Type B pancreatic cell (in vitro differentiated cells): ENCODE data around the gene GOLGB1. TPM values are rescaled to one million over a fixed set of nuclear protein-coding genes. Genes with fewer than 3 reads are reported as not detected.

Source experiments
- DNase-seq: peaks from one replicate; pipeline ENCODE4 v3.0.0; 2021; ENCODE audit warnings: mixed read lengths; ENCODE audit not compliant: unreplicated experiment; ENCODE audit errors: extremely low spot score
- H3K27ac Mint-ChIP-seq: 2 replicates; pipeline ENCODE4 v1.8.0; 2021; ENCODE audit warnings: mild to moderate bottlenecking, mixed read lengths
- H3K27me3 Mint-ChIP-seq: 2 replicates; pipeline ENCODE4 v1.8.0; 2021; ENCODE audit warnings: mixed read lengths
- H3K36me3 Mint-ChIP-seq: 2 replicates; pipeline ENCODE4 v1.8.0; 2021; ENCODE audit warnings: mixed read lengths
- H3K4me1 Mint-ChIP-seq: one replicate; pipeline ENCODE4 v1.8.0; 2021; ENCODE audit warnings: mixed read lengths; ENCODE audit not compliant: unreplicated experiment
- H3K4me3 Mint-ChIP-seq: 2 replicates; pipeline ENCODE4 v1.8.0; 2021; ENCODE audit warnings: mild to moderate bottlenecking, mixed read lengths
- H3K9me3 Mint-ChIP-seq: 2 replicates; pipeline ENCODE4 v1.8.0; 2021; ENCODE audit warnings: mixed read lengths
- CTCF ChIP-seq: fragments of 200-600 bp; sonication (generic); conservative IDR thresholded peaks from 2 replicates; pipeline ENCODE4 v1.5.0; 2021; ENCODE audit warnings: antibody characterized with exemption, mild to moderate bottlenecking
- total RNA-seq: library from RNA; stranded (reverse); gene quantifications from 2 replicates; pipeline ENCODE4 v1.2.1, GENCODE V29; 2021; ENCODE audit warnings: low replicate concordance

GOLGB1 gene
- total RNA-seq, 1 donor from 2014 or later = 49.9 TPM

GRCh38 chr3:121642601-121643314, 106.8 kb downstream of the GOLGB1 start:
- Mint-ChIP-seq H3K4me3 (no peak overlapping the region), H3K9me3 (no peaks in the 10 kb centered on the region), H3K27me3 (no peaks in the 10 kb centered on the region), H3K27ac (no peak overlapping the region), H3K36me3 (no peaks in the 10 kb centered on the region), H3K4me1 (no peaks in the 10 kb centered on the region)
- no peak for TF ChIP-seq CTCF
- no peak for DNase-seq

GRCh38 chr3:121641127-121641526, 108.4 kb downstream of the GOLGB1 start:
- no peak overlapping the region for H3K27ac Mint-ChIP-seq
- H3K4me1 Mint-ChIP-seq = no peaks in the 10 kb centered on the region
- H3K36me3 Mint-ChIP-seq = no peaks in the 10 kb centered on the region
- no peak for TF ChIP-seq CTCF
- no peak overlapping the region for H3K4me3 Mint-ChIP-seq
- peaks cover 4% of the 10 kb centered on the region for H3K27me3 Mint-ChIP-seq
- H3K9me3 Mint-ChIP-seq = no peaks in the 10 kb centered on the region
- DNase-seq = no peak

GRCh38 chr3:121637922-121638321, 111.6 kb downstream of the GOLGB1 start:
- Mint-ChIP-seq H3K27ac (no peak overlapping the region), H3K36me3 (no peaks in the 10 kb centered on the region), H3K4me1 (no peaks in the 10 kb centered on the region), H3K4me3 (no peak overlapping the region), H3K27me3 (peaks cover 10% of the 10 kb centered on the region), H3K9me3 (peaks cover 5% of the 10 kb centered on the region)
- no peak for TF ChIP-seq CTCF
- no peak for DNase-seq

GRCh38 chr3:121630355-121630754, 119.2 kb downstream of the GOLGB1 start:
- no peaks in the 10 kb centered on the region for H3K4me1 Mint-ChIP-seq
- peaks cover 5% of the 10 kb centered on the region for H3K9me3 Mint-ChIP-seq
- no peak overlapping the region for H3K27ac Mint-ChIP-seq
- H3K4me3 Mint-ChIP-seq = no peak overlapping the region
- no peak for DNase-seq
- peaks cover 6% of the 10 kb centered on the region for H3K27me3 Mint-ChIP-seq
- H3K36me3 Mint-ChIP-seq = no peaks in the 10 kb centered on the region
- no peak for TF ChIP-seq CTCF

- TF ChIP-seq CTCF = no peak
- H3K27ac Mint-ChIP-seq = no peak overlapping the region
- no peak overlapping the region for H3K4me3 Mint-ChIP-seq
- H3K4me1 Mint-ChIP-seq = no peaks in the 10 kb centered on the region
- H3K9me3 Mint-ChIP-seq = peaks cover 5% of the 10 kb centered on the region
- H3K36me3 Mint-ChIP-seq = no peaks in the 10 kb centered on the region
- peaks cover 3% of the 10 kb centered on the region for H3K27me3 Mint-ChIP-seq
- no peak for DNase-seq
These were observed 119.9 kb downstream of the GOLGB1 start for GRCh38 chr3:121629601-121630000.
